ENCODE measurements around the gene ABCA4. TPM values are rescaled to one million over a fixed set of nuclear protein-coding genes. Genes with fewer than 3 reads are reported as not detected.

Gene ABCA4
- total and polyA plus RNA-seq, 2 experiments from 2014 or later = 0.20 to 3.7 TPM

- no peaks in the 10 kb centered on the region for H4K20me1 ChIP-seq (ENCODE audit: insufficient read depth)
- TF ChIP-seq EZH2 (IDR thresholded peaks at IDR 0.05; ENCODE audit: insufficient read depth, poor library complexity, severe bottlenecking) (no peak), EZH2phosphoT487 (IDR thresholded peaks at IDR 0.05; ENCODE audit: insufficient read depth, low read depth) (no peak)
- no peaks in the 10 kb centered on the region for H3K27me3 ChIP-seq (replicated peaks; ENCODE audit: insufficient read depth)
- peaks cover 42% of the 10 kb centered on the region for H3F3A ChIP-seq (ENCODE audit: insufficient read depth)
- H3K4me3 ChIP-seq = no peak overlapping the region
- no peak overlapping the region for H3K27ac ChIP-seq
- H3K36me3 ChIP-seq (ENCODE audit: low read depth) = no peaks in the 10 kb centered on the region
- H3K9me3 ChIP-seq (ENCODE audit: low read depth) = no peaks in the 10 kb centered on the region
- DNase-seq = no peak
- in situ Hi-C loops (cut with MboI) = no loop called here
- H3K9me2 ChIP-seq (ENCODE audit: insufficient read depth) = no peaks in the 10 kb centered on the region
- WGBS, 2 experiments (ENCODE audit: low coverage in 1 of 2, low lambda C conversion rate in 2 of 2, missing lambda C conversion rate in 2 of 2) = 95% methylated on average over 5 of the region's 5 CpGs
- no peak overlapping the region for H3K4me2 ChIP-seq (ENCODE audit: unreplicated experiment)
- peaks cover 40% of the 10 kb centered on the region for H3K4me1 ChIP-seq (ENCODE audit: insufficient read depth)
- no peak overlapping the region for H3K9ac ChIP-seq
- H2AFZ ChIP-seq = no peak overlapping the region
- H3K79me2 ChIP-seq (ENCODE audit: insufficient read depth) = no peaks in the 10 kb centered on the region
Observed at GRCh38 chr1:93990010-93990409, 130.9 kb downstream of the ABCA4 start.

GRCh38 chr1:93989601-93990000 is 131.3 kb downstream of the ABCA4 start:
- no peak overlapping the region for H3K4me3 ChIP-seq
- no peak overlapping the region for H2AFZ ChIP-seq
- in situ Hi-C loops (cut with MboI) = no loop called here
- peak overlapping the region; percentile 74 for H3K4me2 ChIP-seq (ENCODE audit: unreplicated experiment)
- peak overlapping the region; percentile 83 for H3K27ac ChIP-seq
- peaks cover 38% of the 10 kb centered on the region for H3F3A ChIP-seq (ENCODE audit: insufficient read depth)
- no peaks in the 10 kb centered on the region for H3K27me3 ChIP-seq (replicated peaks; ENCODE audit: insufficient read depth)
- no peaks in the 10 kb centered on the region for H3K36me3 ChIP-seq (ENCODE audit: low read depth)
- no peak overlapping the region for H3K9ac ChIP-seq
- H3K79me2 ChIP-seq (ENCODE audit: insufficient read depth) = no peaks in the 10 kb centered on the region
- no peaks in the 10 kb centered on the region for H4K20me1 ChIP-seq (ENCODE audit: insufficient read depth)
- 69 to 80% methylated on average over 5 of the region's 5 CpGs for WGBS, 2 experiments (ENCODE audit: low coverage in 1 of 2, low lambda C conversion rate in 2 of 2, missing lambda C conversion rate in 2 of 2)
- no peak for TF ChIP-seq EZH2phosphoT487 (IDR thresholded peaks at IDR 0.05; ENCODE audit: insufficient read depth, low read depth)
- TF ChIP-seq EZH2 (IDR thresholded peaks at IDR 0.05; ENCODE audit: insufficient read depth, poor library complexity, severe bottlenecking) = no peak
- H3K9me3 ChIP-seq (ENCODE audit: low read depth) = no peaks in the 10 kb centered on the region
- peaks cover 40% of the 10 kb centered on the region for H3K4me1 ChIP-seq (ENCODE audit: insufficient read depth)
- no peaks in the 10 kb centered on the region for H3K9me2 ChIP-seq (ENCODE audit: insufficient read depth)
- DNase-seq = no peak

GRCh38 chr1:93988634-93989350 is 132.2 kb downstream of the ABCA4 start:
- Histone ChIP-seq H3K4me3 (0 out of 2 replicates have a peak overlapping the region, but pooled peaks have one; percentile 3), H2AFZ (no peak overlapping the region), H4K20me1 (ENCODE audit: insufficient read depth) (no peaks in the 10 kb centered on the region), H3K27ac (peak overlapping the region; percentile 83), H3K79me2 (ENCODE audit: insufficient read depth) (no peaks in the 10 kb centered on the region), H3K4me1 (ENCODE audit: insufficient read depth) (peaks cover 32% of the 10 kb centered on the region), H3K9me3 (ENCODE audit: low read depth) (no peaks in the 10 kb centered on the region), H3K4me2 (ENCODE audit: unreplicated experiment) (peak overlapping the region; percentile 74), H3K27me3 (replicated peaks; ENCODE audit: insufficient read depth) (no peaks in the 10 kb centered on the region), H3K36me3 (ENCODE audit: low read depth) (no peaks in the 10 kb centered on the region), H3F3A (ENCODE audit: insufficient read depth) (peaks cover 31% of the 10 kb centered on the region), H3K9ac (peak overlapping the region; percentile 34; the same call in 1 of the 2 replicates), H3K9me2 (ENCODE audit: insufficient read depth) (no peaks in the 10 kb centered on the region)
- TF ChIP-seq EZH2 (IDR thresholded peaks at IDR 0.05; ENCODE audit: insufficient read depth, poor library complexity, severe bottlenecking) (no peak), EZH2phosphoT487 (IDR thresholded peaks at IDR 0.05; ENCODE audit: insufficient read depth, low read depth) (no peak)
- WGBS, 2 experiments (ENCODE audit: low coverage in 1 of 2, low lambda C conversion rate in 2 of 2, missing lambda C conversion rate in 2 of 2) = 6 to 10% methylated on average over 3 of the region's 3 CpGs
- DNase-seq = peak; percentile 91
- in situ Hi-C loops (cut with MboI) = no loop called here

GRCh38 chr1:93981274-93981667 is 139.7 kb downstream of the ABCA4 start:
- TF ChIP-seq EZH2phosphoT487 (IDR thresholded peaks at IDR 0.05; ENCODE audit: insufficient read depth, low read depth) = no peak
- no peak for TF ChIP-seq EZH2 (IDR thresholded peaks at IDR 0.05; ENCODE audit: insufficient read depth, poor library complexity, severe bottlenecking)
- in situ Hi-C loops (cut with MboI) = no loop called here
- peaks cover 38% of the 10 kb centered on the region for H3F3A ChIP-seq (ENCODE audit: insufficient read depth)
- H3K79me2 ChIP-seq (ENCODE audit: insufficient read depth) = no peaks in the 10 kb centered on the region
- no peak overlapping the region for H3K27ac ChIP-seq
- no peaks in the 10 kb centered on the region for H3K9me2 ChIP-seq (ENCODE audit: insufficient read depth)
- H3K4me3 ChIP-seq = no peak overlapping the region
- DNase-seq = no peak
- H3K9me3 ChIP-seq (ENCODE audit: low read depth) = no peaks in the 10 kb centered on the region
- no peaks in the 10 kb centered on the region for H3K36me3 ChIP-seq (ENCODE audit: low read depth)
- H3K4me1 ChIP-seq (ENCODE audit: insufficient read depth) = peaks cover 48% of the 10 kb centered on the region
- H3K4me2 ChIP-seq (ENCODE audit: unreplicated experiment) = no peak overlapping the region
- no peaks in the 10 kb centered on the region for H3K27me3 ChIP-seq (replicated peaks; ENCODE audit: insufficient read depth)
- H2AFZ ChIP-seq = no peak overlapping the region
- H4K20me1 ChIP-seq (ENCODE audit: insufficient read depth) = no peaks in the 10 kb centered on the region
- no peak overlapping the region for H3K9ac ChIP-seq
- WGBS, 2 experiments (ENCODE audit: low coverage in 1 of 2, low lambda C conversion rate in 2 of 2, missing lambda C conversion rate in 2 of 2) = 100% methylated on average over 1 of the region's 1 CpG
